Colonic mucosa (tissue), 4 donors: ENCODE results near the gene PTPRN2. TPM values are rescaled to one million over a fixed set of nuclear protein-coding genes. Genes with fewer than 3 reads are reported as not detected.

Source experiments
- DNase-seq: peaks from one replicate; pipeline ENCODE4 v3.0.0-alpha.2; 2020
- H3K27ac ChIP-seq: fragments of 200-600 bp; one replicate; pipeline ENCODE4 v1.8.0; 2021
- H3K27me3 ChIP-seq: fragments of 200-600 bp; one replicate; pipeline ENCODE4 v1.8.0; 2021
- H3K36me3 ChIP-seq: fragments of 200-600 bp; one replicate; pipeline ENCODE4 v1.8.0; 2021
- H3K4me1 ChIP-seq: fragments of 200-600 bp; one replicate; pipeline ENCODE4 v1.8.0; 2021; ENCODE audit warnings: mild to moderate bottlenecking
- H3K4me3 ChIP-seq: fragments of 200-600 bp; one replicate; pipeline ENCODE4 v1.8.0; 2021
- H3K9ac ChIP-seq, 2 donors: one replicate each; pipeline ENCODE4 v1.7.0; 2013; ENCODE audit warnings: control low read depth in 2 of 2, low read depth in 2 of 2, low read length in 2 of 2
- H3K9me3 ChIP-seq: fragments of 200-600 bp; one replicate; pipeline ENCODE4 v1.8.0; 2021
- CTCF ChIP-seq: fragments of 200-600 bp; IDR thresholded peaks from one replicate; pipeline ENCODE4 v1.8.0; 2022; ENCODE audit warnings: antibody characterized with exemption, mild to moderate bottlenecking
- intact Hi-C: fragments of 100-400 bp; cut with DNase I; formaldehyde crosslinking; loops from one replicate; pipeline ENCODE4 v1.14.1; 2022
- total RNA-seq, 2 donors: library from RNA; stranded (reverse); fragmentation: NEBNext Ultra II Directional in 1 of 2; extraction: Animal tissue kit (Norgen Biotek cat#: 25700) in 1 of 2; gene quantifications; one replicate each; pipeline ENCODE4 v1.2.1, GENCODE V29; 2021
- donor health status: healthy.
- donor health status: DM: no; HTN: no; CAD: no.
- donor health status: DM: no; HTN: no; CAD: no.

Gene PTPRN2
- total RNA-seq, 2 donors from 2014 or later, result 14.7 to 21.6 TPM

DNA sequence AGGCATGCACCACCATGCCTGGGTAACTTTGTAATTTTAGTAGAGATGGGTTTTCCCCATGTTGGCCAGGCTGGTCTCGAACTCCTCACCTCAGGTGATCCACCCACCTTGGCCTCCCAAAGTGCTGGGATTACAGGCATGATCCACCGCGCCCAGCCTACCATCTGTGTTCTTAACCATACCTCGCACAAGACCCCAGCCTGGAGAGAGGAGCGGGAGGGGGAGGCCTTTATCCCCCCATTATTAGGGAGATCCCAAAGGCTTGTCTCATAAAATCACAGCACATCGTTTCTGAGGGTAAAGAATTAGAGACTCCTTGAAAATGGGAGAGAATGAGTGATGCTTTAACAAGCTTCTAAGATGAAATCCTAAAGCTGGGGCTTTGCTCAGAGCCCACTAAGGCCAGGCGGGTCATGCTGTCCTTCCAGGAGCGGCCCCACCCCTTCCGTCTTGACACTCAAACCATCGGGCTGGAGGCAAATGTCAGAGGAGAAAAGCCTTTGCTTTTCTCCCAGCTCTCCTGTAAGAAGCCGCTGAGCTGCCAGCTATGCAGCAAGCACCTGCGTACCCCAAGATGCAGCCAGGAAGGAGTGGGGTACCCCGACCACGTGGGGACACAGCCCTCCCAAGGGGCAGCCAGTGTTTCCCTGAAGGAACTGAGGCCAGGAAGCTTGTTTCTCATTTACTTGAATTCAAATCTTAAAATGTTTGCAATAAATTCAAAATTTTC lies 339.7 kb downstream of the PTPRN2 start:
- no peak for TF ChIP-seq CTCF
- Histone ChIP-seq H3K4me3 (no peak overlapping the region), H3K9me3 (no peaks in the 10 kb centered on the region), H3K9ac (no peak overlapping the region), H3K36me3 (no peaks in the 10 kb centered on the region), H3K4me1 (no peaks in the 10 kb centered on the region), H3K27ac (no peak overlapping the region), H3K27me3 (no peaks in the 10 kb centered on the region)
- intact Hi-C loops, result no loop called here
- DNase-seq, result no peak

GRCh38 chr7:158246960-158247673 lies 340.5 kb downstream of the PTPRN2 start:
- no peak for TF ChIP-seq CTCF
- H3K27me3 ChIP-seq, result no peaks in the 10 kb centered on the region
- DNase-seq, result no peak
- intact Hi-C loops, result no loop called here
- H3K4me3 ChIP-seq, result no peak overlapping the region
- no peaks in the 10 kb centered on the region for H3K36me3 ChIP-seq
- H3K4me1 ChIP-seq, result no peaks in the 10 kb centered on the region
- no peak overlapping the region for H3K9ac ChIP-seq
- no peaks in the 10 kb centered on the region for H3K9me3 ChIP-seq
- H3K27ac ChIP-seq, result no peak overlapping the region

GRCh38 chr7:158246272-158246959 lies 341.2 kb downstream of the PTPRN2 start:
- DNase-seq, result no peak
- TF ChIP-seq CTCF, result no peak
- no peaks in the 10 kb centered on the region for H3K9me3 ChIP-seq
- no peak overlapping the region for H3K9ac ChIP-seq
- no peaks in the 10 kb centered on the region for H3K36me3 ChIP-seq
- H3K4me3 ChIP-seq, result no peak overlapping the region
- no peaks in the 10 kb centered on the region for H3K27me3 ChIP-seq
- H3K4me1 ChIP-seq, result no peaks in the 10 kb centered on the region
- no peak overlapping the region for H3K27ac ChIP-seq
- intact Hi-C loops, result no loop called here

GRCh38 chr7:158245724-158246041 lies 341.9 kb downstream of the PTPRN2 start:
- Histone ChIP-seq H3K9ac (no peak overlapping the region), H3K4me1 (no peaks in the 10 kb centered on the region), H3K27me3 (no peaks in the 10 kb centered on the region), H3K27ac (no peak overlapping the region), H3K36me3 (no peaks in the 10 kb centered on the region), H3K9me3 (no peaks in the 10 kb centered on the region), H3K4me3 (no peak overlapping the region)
- no peak for DNase-seq
- TF ChIP-seq CTCF, result no peak
- intact Hi-C loops, result no loop called here

DNA sequence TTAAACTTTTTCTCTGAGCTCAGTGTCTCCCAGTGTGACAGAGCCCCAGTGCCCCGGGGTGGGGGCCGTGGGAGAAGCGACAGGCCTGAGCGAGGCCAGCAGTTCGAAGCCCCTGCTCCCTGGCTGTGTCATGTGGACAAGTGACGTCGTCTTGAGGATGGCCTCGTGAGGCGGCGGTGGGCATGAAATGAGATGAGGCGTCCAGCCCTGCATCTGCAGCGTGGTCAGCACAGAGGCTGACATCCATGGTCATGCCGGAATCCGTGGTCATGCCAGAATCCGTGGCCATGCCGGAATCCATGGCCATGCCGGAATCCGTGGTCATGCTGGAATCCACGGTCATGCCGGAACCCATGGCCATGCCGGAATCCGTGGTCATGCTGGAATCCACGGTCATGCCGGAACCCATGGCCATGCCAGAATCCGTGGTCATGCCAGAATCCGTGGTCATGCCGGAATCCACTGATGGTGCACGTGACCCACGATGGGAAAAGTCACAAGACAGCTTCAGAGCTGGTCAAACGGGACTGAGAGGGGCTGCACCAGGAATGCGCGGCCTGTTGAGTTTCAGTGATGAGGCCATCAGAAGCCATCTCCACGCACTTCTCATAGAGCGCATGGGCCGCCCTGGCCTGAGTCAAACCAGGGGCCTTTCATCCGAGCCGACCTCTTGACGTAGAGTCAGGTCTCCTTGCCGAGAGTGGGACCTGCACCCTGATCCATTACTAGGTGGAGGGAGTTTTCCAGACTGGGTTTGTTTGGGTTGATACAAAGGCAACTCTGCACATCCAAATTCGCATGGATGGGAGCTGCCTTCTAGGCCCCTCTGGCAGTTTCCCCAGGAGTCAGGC lies 342.5 kb downstream of the PTPRN2 start:
- Histone ChIP-seq H3K9me3 (no peaks in the 10 kb centered on the region), H3K9ac (no peak overlapping the region), H3K27me3 (no peaks in the 10 kb centered on the region), H3K36me3 (no peaks in the 10 kb centered on the region), H3K4me3 (no peak overlapping the region), H3K4me1 (no peaks in the 10 kb centered on the region), H3K27ac (no peak overlapping the region)
- intact Hi-C loops, result no loop called here
- no peak for DNase-seq
- TF ChIP-seq CTCF, result no peak
